ENCODE measurements around the gene JAK3.
"Not testable (repeated sequence)": the region's sequence is repeated elsewhere in the genome, so short reads cannot be mapped to it uniquely, and the experiment has no call there.

JAK3 gene

GRCh38 chr19:17780781-17781180 lies 67.0 kb downstream of the JAK3 start:
- FAIRE-seq (no peak), DNase-seq (ENCODE audit: insufficient read length, low spot score) (no peak)

GRCh38 chr19:17778968-17779929 lies 68.5 kb downstream of the JAK3 start:
- DNase-seq (ENCODE audit: insufficient read length, low spot score): no peak
- no peak for FAIRE-seq

GRCh38 chr19:17778251-17778967 lies 69.4 kb downstream of the JAK3 start:
- DNase-seq (ENCODE audit: insufficient read length, low spot score): no peak
- FAIRE-seq: no peak

- FAIRE-seq; DNase-seq (ENCODE audit: insufficient read length, low spot score): not testable (repeated sequence)
Measured at GRCh38 chr19:17777840-17778239, 69.9 kb downstream of the JAK3 start.

GRCh38 chr19:17775991-17776803 lies 71.6 kb downstream of the JAK3 start:
- DNase-seq (ENCODE audit: insufficient read length, low spot score) (peak; percentile 78), FAIRE-seq (peak; percentile 84)

GRCh38 chr19:17775245-17775927 lies 72.4 kb downstream of the JAK3 start:
- FAIRE-seq: peak; percentile 39
- DNase-seq (ENCODE audit: insufficient read length, low spot score): no peak

All from GM19239 (cell line).